LNCAP (cell line): ENCODE measurements around the gene TLE1.

Source experiments
- CTCF ChIP-seq: fragments of 450-650 bp; IDR thresholded peaks from 2 replicates; pipeline ENCODE4 v1.5.1; 2017; ENCODE audit warnings: mild to moderate bottlenecking

TLE1 gene

GRCh38 chr9:81718244-81718643 lies 28.9 kb upstream of the TLE1 start:
- TF ChIP-seq CTCF, result no peak

DNA sequence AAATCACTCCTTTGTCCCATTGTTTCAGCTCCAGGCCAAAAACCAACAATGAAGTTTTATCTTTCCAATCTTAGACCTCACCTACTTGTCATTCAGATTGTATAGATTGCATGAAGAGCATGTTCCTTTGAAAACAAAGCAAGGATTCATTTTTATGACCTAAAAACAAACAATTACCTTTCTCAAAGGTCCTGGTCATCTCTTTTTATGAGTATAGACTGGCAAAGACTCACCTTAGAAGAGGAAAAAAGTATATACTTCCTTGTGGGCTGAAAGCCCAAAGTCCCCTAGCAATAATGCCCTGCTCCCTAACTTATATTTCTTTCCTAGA lies 28.4 kb upstream of the TLE1 start:
- TF ChIP-seq CTCF, result no peak

DNA sequence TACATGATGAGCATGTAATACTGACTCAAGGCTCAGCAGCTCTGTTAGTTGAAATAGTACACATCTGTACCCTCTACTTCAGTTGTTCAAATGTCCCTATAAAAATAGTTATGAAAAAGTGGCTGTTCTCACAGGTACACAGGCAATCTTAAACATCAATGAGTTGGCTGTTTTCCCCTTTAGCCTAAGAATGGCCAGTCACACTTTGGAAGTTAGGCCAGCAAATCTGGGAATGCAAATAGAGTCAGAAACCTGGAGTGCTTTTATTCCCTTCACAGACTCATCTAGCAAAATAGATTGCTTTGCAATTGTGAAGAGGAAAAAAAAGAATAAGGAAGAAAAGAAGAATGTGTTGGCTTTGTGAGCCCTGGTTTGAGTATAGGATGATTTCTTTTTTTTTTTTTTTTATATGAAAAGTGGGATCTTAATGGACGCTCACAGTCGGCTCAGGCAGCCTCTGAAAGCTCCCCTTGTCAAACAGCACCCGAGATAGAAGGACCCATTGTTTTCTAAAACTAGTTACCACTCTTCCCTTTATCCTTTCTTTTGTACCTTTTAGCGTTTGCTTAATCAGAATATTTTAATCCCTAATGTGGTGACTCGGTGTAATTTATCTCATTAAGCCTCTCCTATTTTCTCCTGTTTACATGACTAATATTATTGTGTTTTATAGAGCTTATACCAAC lies 27.9 kb upstream of the TLE1 start:
- no peak for TF ChIP-seq CTCF

DNA sequence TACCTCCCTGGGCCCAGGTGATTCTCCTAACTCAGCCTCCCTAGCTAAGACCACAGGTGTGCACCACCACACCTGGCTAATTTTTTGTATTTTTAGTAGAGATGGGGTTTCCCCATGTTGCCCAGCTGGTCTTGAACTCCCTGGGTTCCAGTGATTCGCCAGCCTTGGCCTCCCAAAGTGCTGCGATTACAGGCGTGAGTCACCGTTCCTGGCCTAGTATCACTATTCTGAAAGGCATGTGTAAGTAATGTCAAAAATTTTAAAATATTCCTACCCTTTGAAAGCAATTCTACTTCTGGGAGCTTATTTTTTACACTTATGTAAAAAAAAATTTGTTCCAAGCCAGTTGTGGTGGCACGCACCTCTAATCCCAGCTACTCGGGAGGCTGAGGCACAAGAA lies 27.1 kb upstream of the TLE1 start:
- no peak for TF ChIP-seq CTCF

- no peak for TF ChIP-seq CTCF
Measured at GRCh38 chr9:81705578-81705977, 16.2 kb upstream of the TLE1 start.

DNA sequence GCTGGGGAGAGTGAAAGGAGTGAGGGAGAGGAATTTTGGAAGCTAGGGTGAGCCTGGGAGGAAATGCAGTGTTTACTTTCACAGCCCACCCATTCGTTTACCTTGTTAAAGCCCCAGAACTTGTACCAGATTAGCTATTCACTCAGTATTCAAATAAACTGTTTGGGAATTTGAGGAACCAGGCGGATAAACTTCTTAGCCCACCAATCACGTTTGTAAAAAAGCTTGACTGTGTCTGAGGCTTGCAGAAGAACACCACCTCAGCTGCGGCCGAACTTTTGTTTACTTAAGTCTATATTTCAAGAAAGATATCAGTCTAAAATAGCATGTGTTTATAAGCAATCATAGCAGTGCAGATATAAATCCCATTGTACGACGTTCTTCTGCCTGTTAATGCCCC lies 5.2 kb upstream of the TLE1 start:
- no peak for TF ChIP-seq CTCF

DNA sequence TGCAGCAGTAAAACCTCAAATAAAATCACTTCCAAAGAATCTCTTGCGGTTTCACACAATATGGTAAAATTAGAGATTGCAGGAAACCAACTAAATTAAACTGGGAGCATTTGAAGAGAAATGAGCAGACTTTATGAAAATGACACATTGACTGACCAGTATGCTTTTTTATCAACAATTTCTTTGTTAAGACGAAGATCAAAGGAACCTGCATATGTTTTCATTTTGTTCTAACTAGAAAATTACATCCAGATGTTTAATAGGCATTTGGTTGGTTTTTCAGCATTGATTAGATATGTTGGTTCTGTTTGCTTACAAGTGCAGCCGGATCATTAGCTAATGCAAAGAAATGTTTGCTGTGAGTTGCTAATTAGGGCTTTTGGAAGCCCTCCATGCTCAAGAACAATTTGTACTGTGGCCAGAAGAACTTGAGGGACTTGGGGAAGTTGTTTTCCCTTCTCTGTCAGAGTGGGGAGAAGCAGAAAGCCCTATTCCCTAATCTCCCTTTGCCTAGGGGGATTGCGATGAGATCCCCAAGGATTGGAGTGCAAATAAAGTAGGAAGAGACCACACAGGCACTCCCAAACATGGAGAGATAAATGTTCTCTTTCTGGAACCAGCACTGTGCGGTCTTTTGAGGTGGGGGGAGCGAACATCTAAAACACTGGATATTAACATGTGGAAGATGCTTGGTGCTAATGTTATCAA lies 4.5 kb upstream of the TLE1 start:
- no peak for TF ChIP-seq CTCF
